UCSD-AML1 (cell line): ENCODE results near the gene ATRNL1.
"Not testable (repeated sequence)": the region's sequence is repeated elsewhere in the genome, so short reads cannot be mapped to it uniquely, and the experiment has no call there.

Experiments used
- DNase-seq: peaks from one replicate; lab custom pipeline; 2025; ENCODE audit not compliant: unreplicated experiment; lab: John Stamatoyannopoulos, UW

Gene ATRNL1

DNA sequence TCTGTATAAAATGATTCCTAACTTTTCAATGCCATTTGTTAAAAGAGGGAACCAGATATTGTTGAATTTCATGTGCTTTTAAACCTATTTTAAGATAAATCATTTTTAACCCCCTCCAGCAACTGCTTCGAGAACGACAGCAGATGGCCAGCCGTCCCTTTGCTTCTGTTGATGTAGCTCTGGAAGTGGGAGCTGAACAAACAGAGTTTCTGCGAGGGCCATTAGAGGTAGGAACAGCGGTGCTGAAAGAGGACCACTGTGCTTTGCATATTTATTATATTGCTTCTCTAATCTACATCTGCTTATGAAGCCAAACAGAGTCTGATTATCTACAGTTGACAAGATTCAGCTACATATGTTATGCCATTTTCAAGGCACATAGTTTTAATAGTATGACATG, 634.0 kb downstream of the ATRNL1 start:
- no peak for DNase-seq

GRCh38 chr10:115744089-115744488, 650.9 kb downstream of the ATRNL1 start:
- DNase-seq: no peak

- no peak for DNase-seq
These were observed 652.8 kb downstream of the ATRNL1 start for GRCh38 chr10:115745943-115746342.

- no peak for DNase-seq
These were observed 654.6 kb downstream of the ATRNL1 start for GRCh38 chr10:115747811-115748210.

- DNase-seq: not testable (repeated sequence)
These were observed 665.3 kb downstream of the ATRNL1 start for GRCh38 chr10:115758488-115758887.

DNA sequence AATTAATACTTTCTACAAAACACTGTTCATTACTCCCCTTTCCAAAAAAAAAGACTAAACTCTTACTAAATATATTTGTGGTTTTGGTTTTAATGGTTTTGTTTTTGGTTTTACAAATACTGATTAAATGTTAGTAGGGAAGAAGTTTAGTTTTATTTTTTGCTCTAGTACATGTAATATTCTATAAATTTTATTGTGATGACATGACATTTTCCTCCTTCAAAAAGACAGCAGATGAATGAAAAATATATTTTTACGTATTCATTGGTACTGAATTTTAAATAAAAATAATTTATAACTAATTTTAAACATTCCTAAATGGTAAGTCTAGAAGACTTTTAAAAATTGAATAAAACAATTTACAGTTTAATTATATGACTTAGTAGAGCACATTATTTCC, 667.0 kb downstream of the ATRNL1 start:
- no peak for DNase-seq

GRCh38 chr10:115761166-115761565, 668.0 kb downstream of the ATRNL1 start:
- no peak for DNase-seq

DNA sequence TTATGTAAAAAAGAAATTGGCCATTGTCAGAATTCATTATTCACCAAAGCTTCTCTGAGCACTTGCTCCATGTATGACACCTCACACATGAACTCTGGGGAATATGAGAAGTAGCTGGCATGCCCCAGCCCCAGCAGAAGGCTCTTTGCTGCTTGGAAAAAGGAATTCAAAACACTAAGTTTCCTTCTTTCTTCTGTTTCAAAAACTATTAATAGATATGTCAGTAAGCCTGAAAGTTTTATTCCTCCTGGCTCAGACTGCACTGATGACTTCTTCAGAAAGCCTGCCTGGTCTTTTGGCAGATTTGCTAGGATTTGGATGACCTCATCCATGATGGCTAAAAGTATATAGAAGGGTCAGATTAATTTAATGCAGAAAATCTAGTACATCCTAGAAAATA, 668.9 kb downstream of the ATRNL1 start:
- no peak for DNase-seq

GRCh38 chr10:115771755-115772154, 678.6 kb downstream of the ATRNL1 start:
- no peak for DNase-seq

DNA sequence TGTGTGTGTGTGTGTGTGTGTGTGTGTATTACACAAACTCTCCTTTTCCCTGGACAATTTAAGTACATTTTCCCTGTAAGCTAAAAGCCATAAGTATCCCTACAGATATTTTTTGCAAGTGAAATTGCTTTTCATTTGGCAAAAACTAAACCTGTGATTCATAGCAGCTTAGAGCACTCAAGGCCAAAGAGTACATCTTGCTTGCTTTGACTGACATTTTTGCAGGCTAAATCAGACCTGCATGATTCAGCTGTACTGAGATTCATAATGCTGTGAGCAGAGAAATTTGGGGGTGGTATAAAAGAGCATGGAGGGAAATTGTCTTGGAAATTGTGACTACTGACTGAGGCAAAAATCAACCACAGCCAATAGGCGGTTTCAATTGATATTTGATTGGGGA, 679.4 kb downstream of the ATRNL1 start:
- DNase-seq: no peak

DNA sequence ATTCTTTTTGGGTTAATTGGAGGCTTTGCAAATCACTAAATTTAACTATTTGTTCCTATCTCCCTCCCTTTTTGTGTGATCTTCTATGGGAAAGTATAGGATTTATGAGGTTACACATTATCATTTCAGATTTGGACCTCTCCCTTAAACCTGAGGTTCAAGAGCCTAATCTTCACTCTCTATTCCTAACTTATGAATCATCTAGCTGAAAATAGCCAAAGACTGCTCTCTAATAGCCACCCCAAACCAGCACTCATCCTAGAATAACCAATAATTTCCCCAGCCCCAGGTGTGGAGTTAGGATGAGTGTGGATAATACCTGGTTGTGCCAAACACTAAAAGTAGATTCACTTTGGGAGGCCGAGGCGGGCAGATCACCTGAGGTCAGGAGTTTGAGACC, 680.7 kb downstream of the ATRNL1 start:
- DNase-seq: no peak

DNA sequence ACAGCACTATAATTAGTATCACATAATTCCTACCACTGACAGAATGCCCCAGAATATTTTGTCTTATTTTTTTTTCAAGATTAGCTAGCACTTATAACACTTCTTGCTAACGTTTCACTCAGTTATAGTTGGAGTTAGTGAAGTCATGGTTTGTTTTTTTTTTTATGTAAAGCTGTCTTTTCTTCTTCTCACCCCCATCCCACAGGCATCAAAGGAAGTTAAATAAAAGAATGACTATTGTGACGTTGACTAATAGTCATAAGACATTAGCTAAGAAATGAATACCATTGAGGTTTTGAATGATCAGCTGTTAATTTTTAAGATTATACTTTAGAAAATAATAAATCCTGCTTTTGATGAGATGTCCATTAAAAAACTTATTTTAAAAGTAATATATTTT, 681.6 kb downstream of the ATRNL1 start:
- DNase-seq: no peak

- DNase-seq: no peak
These were observed 684.5 kb downstream of the ATRNL1 start for GRCh38 chr10:115777646-115778045.

GRCh38 chr10:115790220-115790619, 697.1 kb downstream of the ATRNL1 start:
- no peak for DNase-seq

- DNase-seq: no peak
These were observed 702.8 kb downstream of the ATRNL1 start for GRCh38 chr10:115795964-115796363.

DNA sequence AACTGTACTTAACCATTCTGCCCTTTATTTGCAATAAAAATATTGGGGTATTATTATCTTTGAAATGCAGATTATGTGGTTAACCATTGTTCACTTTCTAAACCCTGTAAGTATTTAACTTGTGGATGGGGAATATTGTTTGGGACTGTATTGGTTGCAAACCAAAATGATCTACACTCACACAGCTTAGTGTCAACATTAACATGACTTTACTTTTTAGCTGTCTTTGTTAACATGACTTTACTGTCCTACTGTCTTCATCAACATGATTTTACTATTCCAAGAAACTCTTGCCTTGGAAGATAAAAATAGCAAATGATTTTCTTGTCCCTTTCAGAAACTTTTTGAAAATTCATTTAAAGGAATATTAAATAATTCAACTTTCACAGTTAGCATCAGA, 708.3 kb downstream of the ATRNL1 start:
- no peak for DNase-seq

DNA sequence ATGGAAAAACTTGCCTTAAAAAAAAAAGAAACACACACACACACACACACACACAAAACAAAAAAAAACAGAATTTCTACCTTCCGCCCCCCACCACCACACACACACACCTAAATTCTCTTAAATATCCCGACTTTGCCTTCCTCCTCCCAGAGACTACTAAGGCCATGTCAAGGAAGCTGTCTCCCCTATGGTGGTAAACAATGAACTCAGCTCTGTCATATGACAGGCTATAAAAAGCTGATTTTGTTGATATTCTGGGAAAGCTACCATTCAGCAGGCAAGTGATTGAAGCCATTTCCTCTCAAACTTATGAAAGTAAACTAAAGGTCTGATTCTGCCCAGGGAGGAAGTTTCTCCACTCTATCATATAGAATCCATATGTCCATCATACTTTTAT, 708.8 kb downstream of the ATRNL1 start:
- no peak for DNase-seq

DNA sequence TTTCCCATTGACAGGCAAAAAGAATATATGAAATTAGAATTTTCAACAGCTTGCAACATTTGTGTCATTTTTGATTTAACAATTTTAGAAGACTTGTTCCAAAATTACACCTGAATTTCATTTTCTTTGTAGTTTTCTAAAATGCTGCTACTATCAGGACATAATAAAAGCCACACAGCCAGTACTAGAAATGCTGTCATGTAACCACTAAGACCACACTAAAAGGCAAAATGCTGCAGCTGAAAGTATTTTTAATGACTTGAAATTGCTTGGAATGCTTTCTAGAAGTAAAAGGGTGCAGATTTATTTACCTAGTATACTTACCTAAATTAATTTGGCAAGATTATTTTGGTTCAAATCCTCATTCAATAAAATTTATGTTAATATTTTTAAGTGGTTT, 709.7 kb downstream of the ATRNL1 start:
- no peak for DNase-seq

GRCh38 chr10:115814542-115814941, 721.4 kb downstream of the ATRNL1 start:
- no peak for DNase-seq

DNA sequence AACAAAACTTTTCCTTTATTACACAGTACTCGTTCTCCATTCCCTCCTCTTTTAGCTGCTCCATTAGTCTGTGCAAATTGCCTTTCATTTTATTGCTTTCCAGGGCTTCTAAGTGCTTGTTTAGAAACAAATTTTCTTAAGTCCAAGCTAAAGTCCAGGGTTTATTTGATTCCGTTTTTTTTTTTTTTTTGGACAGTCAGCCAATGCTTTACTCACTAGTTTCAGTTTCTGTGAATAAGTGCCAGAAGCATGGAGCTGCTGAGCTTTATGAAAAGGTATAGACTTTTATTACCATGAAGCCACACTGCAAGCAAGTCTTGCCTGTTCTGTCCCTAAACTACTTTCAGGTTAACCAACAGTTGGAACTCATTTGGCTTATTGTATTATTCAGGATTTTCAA, 724.8 kb downstream of the ATRNL1 start:
- DNase-seq: no peak

DNA sequence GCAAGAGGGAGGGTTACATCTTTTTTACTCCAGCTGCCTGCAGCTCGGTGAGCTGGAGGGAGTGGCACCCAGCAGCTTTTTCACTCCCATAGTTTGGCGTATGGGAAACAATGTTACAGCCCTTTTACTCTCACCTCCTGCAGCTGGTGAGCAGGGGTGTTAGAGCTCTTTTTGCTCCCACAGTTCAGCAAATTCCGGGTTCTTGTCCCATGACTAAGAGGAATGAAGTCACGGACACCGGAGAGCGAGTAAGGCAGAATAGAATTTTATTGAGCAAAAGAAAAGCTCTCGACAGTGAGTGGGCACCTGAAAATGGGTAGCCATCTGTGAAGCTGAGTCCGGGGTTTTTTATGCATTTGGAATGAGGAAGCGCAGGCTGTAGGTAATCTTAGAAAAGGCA, 733.2 kb downstream of the ATRNL1 start:
- DNase-seq: no peak

- DNase-seq: no peak
These were observed 734.3 kb downstream of the ATRNL1 start for GRCh38 chr10:115827231-115828009.

GRCh38 chr10:115828182-115828581, 735.0 kb downstream of the ATRNL1 start:
- DNase-seq: not testable (repeated sequence)
